ENCODE results near the gene TBX10.
"Not testable (repeated sequence)": the region's sequence is repeated elsewhere in the genome, so short reads cannot be mapped to it uniquely, and the experiment has no call there.

TBX10 gene

GRCh38 chr11:67639438-67639859, at the start of gene TBX10:
Gene TBX10 (minus strand): TSS chr11:67639763. CDS start chr11:67639472, 291 bp downstream.
- DNase-seq = no peak

- no peak for DNase-seq
Measured at GRCh38 chr11:67689178-67689577, 49.6 kb upstream of the TBX10 start.

GRCh38 chr11:67687986-67688385, 48.4 kb upstream of the TBX10 start:
- DNase-seq = no peak

GRCh38 chr11:67685641-67686332, 46.2 kb upstream of the TBX10 start:
- DNase-seq = not testable (repeated sequence)

GRCh38 chr11:67682126-67683034, 42.8 kb upstream of the TBX10 start:
- not testable (repeated sequence) for DNase-seq

- no peak for DNase-seq
Measured at GRCh38 chr11:67680696-67681470, 41.3 kb upstream of the TBX10 start.

GRCh38 chr11:67675058-67675747, 35.6 kb upstream of the TBX10 start:
- no peak for DNase-seq

GRCh38 chr11:67674442-67674871, 34.9 kb upstream of the TBX10 start, which contains the start of gene ALDH3B2:
Gene ALDH3B2 (minus strand): TSS chr11:67674623. CDS start chr11:67666935, 7,688 bp downstream.
- no peak for DNase-seq

GRCh38 chr11:67673902-67674301, 34.3 kb upstream of the TBX10 start:
- DNase-seq = no peak

GRCh38 chr11:67673358-67673757, 33.8 kb upstream of the TBX10 start:
- DNase-seq = no peak

- no peak for DNase-seq
Measured at GRCh38 chr11:67671211-67671520, 31.6 kb upstream of the TBX10 start.

GRCh38 chr11:67670316-67671210, 31.0 kb upstream of the TBX10 start:
- DNase-seq = no peak

- no peak for DNase-seq
Measured at GRCh38 chr11:67668192-67668551, 28.6 kb upstream of the TBX10 start.

- no peak for DNase-seq
Measured at GRCh38 chr11:67667490-67668191, 28.1 kb upstream of the TBX10 start.

GRCh38 chr11:67666676-67667489, 27.3 kb upstream of the TBX10 start:
- DNase-seq = no peak

- no peak for DNase-seq
Measured at GRCh38 chr11:67666303-67666645, 26.7 kb upstream of the TBX10 start.

GRCh38 chr11:67665541-67666302, 26.2 kb upstream of the TBX10 start:
- no peak for DNase-seq

- no peak for DNase-seq
Measured at GRCh38 chr11:67664696-67665540, 25.4 kb upstream of the TBX10 start.
